Uterus (tissue), 4 donors: ENCODE measurements around the gene LACTB. TPM values are rescaled to one million over a fixed set of nuclear protein-coding genes. Genes with fewer than 3 reads are reported as not detected.
A peak's percentile ranks its signal among the peaks of the same experiment; 100 is the strongest.

Experiments used
- DNase-seq, 2 donors: peaks; one replicate each; pipeline ENCODE4 v3.0.0-alpha.2; 2019 to 2020
- H3K27ac ChIP-seq, 2 donors: fragments of 200-600 bp; sonication (generic); 1 replicate in 1 of 2; 2 replicates in 1 of 2; pipeline ENCODE4 v1.5.1; 2016 to 2018
- H3K27me3 ChIP-seq, 2 donors: fragments of 200-600 bp; sonication (generic); one replicate each; pipeline ENCODE4 v1.5.1; 2018 to 2019; ENCODE audit warnings: control low read depth in 1 of 2
- H3K36me3 ChIP-seq, 2 donors: fragments of 200-600 bp; sonication (generic); one replicate each; pipeline ENCODE4 v1.5.1; 2019; ENCODE audit warnings: control low read depth in 1 of 2
- H3K4me1 ChIP-seq, 2 donors: fragments of 200-600 bp; sonication (generic); one replicate each; pipeline ENCODE4 v1.5.1; 2018 to 2019; ENCODE audit warnings: control low read depth in 1 of 2
- H3K4me3 ChIP-seq, 2 donors: fragments of 200-600 bp; sonication (generic); 1 replicate in 1 of 2; 2 replicates in 1 of 2; pipeline ENCODE4 v1.5.1; 2018 to 2019; ENCODE audit warnings: mild to moderate bottlenecking in 1 of 2
- H3K9me3 ChIP-seq, 2 donors: fragments of 200-600 bp; sonication (generic); one replicate each; pipeline ENCODE4 v1.5.1; 2019; ENCODE audit warnings: control low read depth in 1 of 2
- CTCF ChIP-seq, 4 experiments: fragments of 200-600 bp in 2 of 4; fragments of 450-650 bp in 2 of 4; sonication (generic) in 2 of 4; IDR thresholded peaks; one replicate each; pipeline ENCODE4 v1.5.1; 2016 to 2019; ENCODE audit warnings: antibody characterized with exemption in 4 of 4, mild to moderate bottlenecking in 2 of 4, moderate library complexity in 1 of 4
- POLR2A ChIP-seq, 2 donors: fragments of 450-650 bp; IDR thresholded peaks; one replicate each; pipeline ENCODE4 v1.6.1; 2016; ENCODE audit warnings: antibody characterized with exemption in 2 of 2, mild to moderate bottlenecking in 1 of 2, moderate library complexity in 1 of 2
- intact Hi-C: fragments of 100-400 bp; cut with DNase I; formaldehyde crosslinking; loops from one replicate; pipeline ENCODE4 v1.15.1; 2023; ENCODE audit warnings: low total_unique reads
- total RNA-seq, 4 donors: library from RNA; depleted of rRNA in 3 of 4; stranded (reverse); fragments of >200 nt in 3 of 4; gene quantifications; one replicate each; pipeline versions ENCODE4 v1.1.0 to v1.2.4, GENCODE V29; 2014 to 2023
- donor health status: DM: yes; HTN: yes; CAD: no.

Gene LACTB
- total RNA-seq, 4 donors from 2014 or later: 7.9 to 13.6 (median 9.6) TPM

DNA sequence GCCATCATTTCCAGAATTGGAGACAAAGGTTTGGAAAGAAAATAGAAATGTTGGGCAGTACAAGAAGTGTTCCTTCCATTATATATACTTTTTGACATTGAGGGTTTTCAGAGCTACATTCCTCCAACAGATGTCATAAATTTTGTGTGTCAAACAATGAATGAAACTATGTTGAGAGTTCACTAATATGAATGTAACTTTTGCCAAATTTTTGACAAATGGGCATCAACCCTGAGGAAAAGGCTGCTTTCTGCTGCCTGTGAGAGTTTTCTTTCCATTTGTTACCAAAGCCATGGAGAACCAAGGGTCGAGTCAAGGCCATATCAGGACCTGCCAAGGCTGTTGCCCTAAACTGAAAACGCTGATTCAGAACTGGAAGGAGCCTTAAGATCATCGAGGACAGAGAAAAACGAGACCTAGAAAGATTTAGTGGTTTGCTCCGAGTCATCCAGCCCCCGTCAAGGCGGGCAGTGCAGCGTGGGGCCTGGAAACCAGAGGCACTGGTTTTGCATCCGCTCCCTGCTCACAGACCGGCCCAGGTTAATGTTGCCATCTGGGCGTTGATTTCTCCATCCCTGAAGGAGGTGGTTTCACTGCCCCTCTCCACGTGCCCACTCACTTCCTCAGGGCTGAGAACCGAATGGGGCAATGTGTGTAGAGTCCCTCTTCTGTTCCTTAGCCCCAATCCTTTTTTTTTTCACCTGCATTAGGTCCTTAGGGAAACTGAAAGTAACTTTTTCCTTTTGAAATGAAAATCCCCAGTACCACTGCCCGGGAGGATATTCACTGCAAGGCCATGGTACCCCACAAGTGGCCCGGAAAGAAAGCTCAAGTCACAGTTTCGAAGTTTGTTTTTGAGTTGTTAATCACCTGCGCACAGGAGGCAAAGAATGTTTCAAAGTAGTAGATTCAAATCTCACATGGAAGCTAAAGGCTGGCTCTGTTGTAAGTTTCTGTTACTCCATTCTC is 46.4 kb upstream of the LACTB start:
- TF ChIP-seq POLR2A (IDR thresholded peaks at IDR 0.05) (no peak), CTCF (IDR thresholded peaks at IDR 0.05) (no peak)
- intact Hi-C loops: no loop called here
- no peaks in the 10 kb centered on the region for H3K36me3 ChIP-seq
- H3K9me3 ChIP-seq: no peaks in the 10 kb centered on the region
- H3K4me1 ChIP-seq: no peaks in the 10 kb centered on the region
- peak overlapping the region in 1 of 2 donors; percentile 14 for H3K4me3 ChIP-seq
- H3K27me3 ChIP-seq: no peaks in the 10 kb centered on the region
- peak overlapping the region; percentile 65 to 83 for H3K27ac ChIP-seq
- DNase-seq: peak in 1 of 2 donors; percentile 51

GRCh38 chr15:63075984-63076713 is 45.5 kb upstream of the LACTB start:
- Histone ChIP-seq H3K4me3 (peak overlapping the region in 1 of 2 donors; percentile 14), H3K36me3 (no peaks in the 10 kb centered on the region), H3K4me1 (no peaks in the 10 kb centered on the region), H3K27me3 (no peaks in the 10 kb centered on the region), H3K27ac (peak overlapping the region; percentile 65 to 83), H3K9me3 (no peaks in the 10 kb centered on the region)
- no peak for DNase-seq
- TF ChIP-seq POLR2A (IDR thresholded peaks at IDR 0.05) (no peak), CTCF (IDR thresholded peaks at IDR 0.05) (no peak)
- intact Hi-C loops: no loop called here

DNA sequence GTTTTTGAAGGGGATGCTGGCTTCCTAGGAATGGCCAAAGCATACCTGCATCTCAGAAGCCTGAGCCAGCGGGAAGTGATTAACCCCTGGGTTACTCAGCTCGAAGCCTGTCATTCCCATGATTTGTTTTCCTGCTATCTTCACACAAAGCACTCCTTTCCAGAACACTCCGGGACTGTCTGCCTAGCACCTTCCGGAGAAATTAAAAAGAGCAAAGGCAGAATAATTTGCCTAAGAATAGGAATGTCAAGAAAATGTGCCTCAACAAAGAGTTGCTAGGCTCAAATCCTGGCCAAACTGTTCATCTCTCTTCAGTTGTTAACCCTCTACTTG is 45.0 kb upstream of the LACTB start:
- Histone ChIP-seq H3K27ac (peak overlapping the region; percentile 65 to 83), H3K27me3 (no peaks in the 10 kb centered on the region), H3K9me3 (no peaks in the 10 kb centered on the region), H3K4me1 (no peaks in the 10 kb centered on the region), H3K4me3 (no peak overlapping the region), H3K36me3 (no peaks in the 10 kb centered on the region)
- no peak for TF ChIP-seq POLR2A (IDR thresholded peaks at IDR 0.05)
- TF ChIP-seq CTCF (IDR thresholded peaks at IDR 0.05): no peak
- intact Hi-C loops: no loop called here
- DNase-seq: no peak

- H3K27ac ChIP-seq: no peak overlapping the region
- DNase-seq: no peak
- TF ChIP-seq CTCF (IDR thresholded peaks at IDR 0.05) (no peak), POLR2A (IDR thresholded peaks at IDR 0.05) (no peak)
These were observed 43.7 kb upstream of the LACTB start for GRCh38 chr15:63077952-63078351.

More at GRCh38 chr15:63077952-63078351, 43.7 kb upstream of the LACTB start:
- Histone ChIP-seq H3K36me3 (no peaks in the 10 kb centered on the region), H3K4me3 (no peak overlapping the region), H3K9me3 (no peaks in the 10 kb centered on the region), H3K4me1 (peaks cover 0 to 5% of the 10 kb centered on the region in 2 donors), H3K27me3 (no peaks in the 10 kb centered on the region)
- intact Hi-C loops: no loop called here
